IPS DF 6.9 (cell line): ENCODE results near the gene ADCY7.

ENCODE experiments used
- DNase-seq: peaks from one replicate; pipeline ENCODE4 v3.0.0-alpha.2; 2013; ENCODE audit warnings: low read depth, low spot score
- H3K27ac ChIP-seq: one replicate; pipeline ENCODE4 v1.5.1; 2013; ENCODE audit warnings: low read length, control low read depth
- H3K27me3 ChIP-seq: 2 replicates; pipeline ENCODE4 v1.6.1; 2013; ENCODE audit warnings: mild to moderate bottlenecking, low read length; ENCODE audit not compliant: control insufficient read depth, insufficient read depth
- H3K36me3 ChIP-seq: 2 replicates; pipeline ENCODE4 v1.6.1; 2013; ENCODE audit warnings: low read length; ENCODE audit not compliant: control insufficient read depth, insufficient read depth
- H3K4me1 ChIP-seq: 2 replicates; pipeline ENCODE4 v1.6.1; 2013; ENCODE audit warnings: low read length; ENCODE audit not compliant: control insufficient read depth, insufficient read depth
- H3K4me3 ChIP-seq: 2 replicates; pipeline ENCODE4 v1.5.1; 2013; ENCODE audit warnings: mild to moderate bottlenecking, low read length
- H3K9me3 ChIP-seq: 2 replicates; pipeline ENCODE4 v1.6.1; 2013; ENCODE audit warnings: low read length, inconsistent platforms; ENCODE audit not compliant: control insufficient read depth, insufficient read depth
- whole genome bisulfite sequencing: extraction: QIAGEN DNeasy Blood & Tissue Kit; methylation state at CpG from one replicate; pipeline ENCODE4 v1.1.7; 2013; ENCODE audit warnings: mixed read lengths, missing lambda C conversion rate; ENCODE audit not compliant: insufficient read length, insufficient coverage; 5-methylcytosine and 5-hydroxymethylcytosine counted together

The ADCY7 gene

GRCh38 chr16:50299508-50300105 is 33.3 kb downstream of the ADCY7 start:
- Histone ChIP-seq H3K4me1 (no peaks in the 10 kb centered on the region), H3K4me3 (no peak overlapping the region), H3K9me3 (no peaks in the 10 kb centered on the region), H3K36me3 (no peaks in the 10 kb centered on the region), H3K27ac (no peak overlapping the region), H3K27me3 (no peaks in the 10 kb centered on the region)
- WGBS: no CpG with 5 or more reads among the region's 12 CpGs
- DNase-seq: no peak

- no peak overlapping the region for H3K27ac ChIP-seq
- no peaks in the 10 kb centered on the region; the same call in 1 of the 2 replicates for H3K36me3 ChIP-seq
- no peak for DNase-seq
- no CpG with 5 or more reads among the region's 23 CpGs for WGBS
- no peaks in the 10 kb centered on the region for H3K9me3 ChIP-seq
- no peak overlapping the region for H3K4me3 ChIP-seq
- no peaks in the 10 kb centered on the region for H3K4me1 ChIP-seq
- no peaks in the 10 kb centered on the region for H3K27me3 ChIP-seq
Measured at GRCh38 chr16:50300942-50301625, 34.7 kb downstream of the ADCY7 start.

- no peak for DNase-seq
- H3K27me3 ChIP-seq: no peaks in the 10 kb centered on the region
- no peaks in the 10 kb centered on the region for H3K9me3 ChIP-seq
- no peaks in the 10 kb centered on the region for H3K4me1 ChIP-seq
- WGBS: no CpG with 5 or more reads among the region's 21 CpGs
- H3K4me3 ChIP-seq: no peak overlapping the region
- H3K36me3 ChIP-seq: no peaks in the 10 kb centered on the region; the same call in 1 of the 2 replicates
- no peak overlapping the region for H3K27ac ChIP-seq
Measured at GRCh38 chr16:50301626-50302471, 35.5 kb downstream of the ADCY7 start.

- Histone ChIP-seq H3K27ac (no peak overlapping the region), H3K4me1 (no peaks in the 10 kb centered on the region), H3K36me3 (no peaks in the 10 kb centered on the region; the same call in 1 of the 2 replicates), H3K4me3 (no peak overlapping the region), H3K27me3 (no peaks in the 10 kb centered on the region), H3K9me3 (no peaks in the 10 kb centered on the region)
- no peak for DNase-seq
- no CpG with 5 or more reads among the region's 15 CpGs for WGBS
Measured at GRCh38 chr16:50302472-50303005, 36.2 kb downstream of the ADCY7 start.

- DNase-seq: no peak
- Histone ChIP-seq H3K4me1 (no peaks in the 10 kb centered on the region), H3K4me3 (no peak overlapping the region), H3K27ac (no peak overlapping the region), H3K9me3 (no peaks in the 10 kb centered on the region), H3K36me3 (no peaks in the 10 kb centered on the region; the same call in 1 of the 2 replicates), H3K27me3 (no peaks in the 10 kb centered on the region)
- WGBS: no CpG with 5 or more reads among the region's 11 CpGs
Measured at GRCh38 chr16:50303041-50303604, 36.8 kb downstream of the ADCY7 start.

GRCh38 chr16:50303605-50304466 is 37.5 kb downstream of the ADCY7 start:
- H3K4me1 ChIP-seq: no peaks in the 10 kb centered on the region
- H3K27me3 ChIP-seq: no peaks in the 10 kb centered on the region
- WGBS: no CpG with 5 or more reads among the region's 33 CpGs
- H3K4me3 ChIP-seq: no peak overlapping the region
- H3K36me3 ChIP-seq: no peaks in the 10 kb centered on the region; the same call in 1 of the 2 replicates
- H3K27ac ChIP-seq: no peak overlapping the region
- no peaks in the 10 kb centered on the region for H3K9me3 ChIP-seq
- DNase-seq: no peak

GRCh38 chr16:50304467-50305440 is 38.4 kb downstream of the ADCY7 start:
- Histone ChIP-seq H3K9me3 (no peaks in the 10 kb centered on the region), H3K36me3 (no peaks in the 10 kb centered on the region; the same call in 1 of the 2 replicates), H3K4me1 (no peaks in the 10 kb centered on the region), H3K27ac (no peak overlapping the region), H3K27me3 (no peaks in the 10 kb centered on the region), H3K4me3 (no peak overlapping the region)
- no peak for DNase-seq
- no CpG with 5 or more reads among the region's 25 CpGs for WGBS

- no peaks in the 10 kb centered on the region for H3K27me3 ChIP-seq
Measured at GRCh38 chr16:50305441-50306061, 39.2 kb downstream of the ADCY7 start.

More at GRCh38 chr16:50305441-50306061, 39.2 kb downstream of the ADCY7 start:
- H3K4me3 ChIP-seq: no peak overlapping the region
- no peaks in the 10 kb centered on the region for H3K4me1 ChIP-seq
- H3K27ac ChIP-seq: no peak overlapping the region
- no peaks in the 10 kb centered on the region for H3K9me3 ChIP-seq
- WGBS: no CpG with 5 or more reads among the region's 21 CpGs
- no peaks in the 10 kb centered on the region; the same call in 1 of the 2 replicates for H3K36me3 ChIP-seq
- no peak for DNase-seq
